GM18498 (cell line): ENCODE data around the gene CAPN3.

ENCODE experiments used
- ATAC-seq: cut with Tn5 transposase; IDR thresholded peaks from one replicate; pipeline ENCODE4 v1.9.1; 2021; ENCODE audit warnings: mild to moderate bottlenecking, moderate library complexity; ENCODE audit not compliant: unreplicated experiment

The CAPN3 gene

DNA sequence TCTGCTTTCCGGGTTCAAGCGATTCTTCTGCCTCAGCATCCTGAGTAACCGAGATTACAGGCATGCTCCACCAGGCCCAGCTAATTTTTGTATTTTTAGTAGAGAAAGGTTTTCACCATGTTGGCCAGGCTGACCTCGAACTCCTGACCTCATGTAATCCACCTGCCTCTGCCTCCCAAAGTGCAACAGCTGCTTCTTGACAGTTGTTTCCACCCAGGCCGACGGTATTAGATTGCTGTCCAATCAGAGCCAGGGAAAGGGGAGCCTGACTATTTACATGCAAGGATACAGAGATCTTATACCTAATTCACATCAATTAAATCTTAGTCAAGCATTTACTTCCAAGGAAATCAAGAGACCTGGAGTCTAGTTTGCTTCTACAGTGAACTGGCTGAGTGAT is 4.0 kb upstream of the CAPN3 start:
- ATAC-seq: no peak

DNA sequence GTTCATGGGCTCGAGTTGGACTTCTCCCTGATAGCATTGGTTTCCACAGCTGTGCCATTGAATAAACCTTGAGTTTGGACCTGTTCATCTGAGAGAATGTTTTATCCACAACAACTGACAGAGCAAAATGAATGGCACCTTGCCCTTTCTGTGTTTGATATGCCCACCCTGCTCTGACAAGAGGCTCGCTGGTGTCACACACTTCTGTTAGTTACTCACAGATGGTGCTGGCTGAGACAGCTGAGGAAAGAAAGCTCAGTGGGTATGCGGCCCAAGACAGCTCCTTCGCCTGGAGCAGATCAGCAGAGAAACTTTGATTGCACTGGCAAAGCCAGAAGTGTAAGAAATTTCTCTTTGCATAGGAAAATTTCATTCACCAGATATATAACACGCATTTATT is 2.5 kb upstream of the CAPN3 start:
- no peak for ATAC-seq

DNA sequence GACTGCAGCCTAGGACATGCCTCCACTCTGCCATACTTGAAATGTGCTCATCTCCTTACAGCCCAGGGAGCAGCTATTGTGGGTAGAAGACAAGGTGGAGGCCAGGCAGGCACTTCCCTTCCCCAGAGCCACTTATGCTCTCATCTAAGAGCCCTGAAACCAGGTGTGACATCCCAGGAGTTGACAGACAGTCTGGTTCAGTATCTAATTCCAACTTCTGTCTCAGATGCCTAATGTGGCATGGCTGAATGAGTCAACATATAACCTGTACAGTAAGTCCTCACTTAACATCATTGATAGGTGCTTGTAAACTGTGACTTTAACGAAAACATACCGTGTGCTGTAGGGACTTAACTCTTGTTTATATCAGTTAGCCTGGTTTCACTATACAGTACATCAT is 1.2 kb upstream of the CAPN3 start:
- ATAC-seq: no peak

DNA sequence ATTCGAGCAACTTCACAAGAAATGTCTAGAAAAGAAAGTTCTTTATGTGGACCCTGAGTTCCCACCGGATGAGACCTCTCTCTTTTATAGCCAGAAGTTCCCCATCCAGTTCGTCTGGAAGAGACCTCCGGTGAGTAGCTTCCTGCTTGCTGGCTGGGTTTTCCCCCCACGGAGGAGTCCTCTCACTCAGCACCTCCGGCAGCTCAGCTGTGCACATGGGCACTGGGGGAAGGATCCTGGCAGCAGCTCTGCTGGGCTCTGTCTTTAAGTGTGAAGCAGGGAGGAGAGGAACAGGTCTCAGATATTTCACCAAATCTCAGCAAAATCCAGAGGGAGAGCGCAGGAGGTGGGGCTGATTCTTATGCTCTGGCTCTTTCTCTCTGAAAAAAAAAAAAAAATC is 684 bp downstream of the CAPN3 start:
- ATAC-seq: no peak

DNA sequence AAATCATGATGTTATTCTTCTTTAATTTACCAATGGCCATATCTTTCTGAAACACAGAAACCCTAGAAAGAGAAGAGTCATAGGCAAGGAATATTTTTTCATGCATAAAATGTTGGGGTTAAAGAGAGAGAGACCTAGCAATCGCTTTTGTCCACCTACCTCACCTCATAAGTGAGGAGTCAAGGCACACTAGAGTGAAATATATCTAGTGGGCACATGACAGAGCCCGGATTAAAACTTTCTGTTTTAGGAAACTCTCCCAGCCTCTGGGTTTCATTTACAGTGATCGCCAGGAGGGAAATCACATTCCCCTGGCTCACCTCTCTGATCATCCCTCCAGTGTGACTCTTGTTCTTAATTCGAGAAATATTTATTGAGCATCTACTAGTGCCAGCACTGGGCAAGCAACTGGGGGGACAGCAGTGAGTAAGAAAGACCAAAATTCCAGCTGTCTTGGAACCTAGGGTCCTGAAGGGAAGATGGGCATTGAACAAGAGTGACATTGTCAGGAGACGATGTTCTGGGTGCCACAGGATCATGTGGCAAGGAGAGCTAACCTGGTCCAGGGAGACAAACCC is 1.3 kb downstream of the CAPN3 start:
- ATAC-seq: no peak

DNA sequence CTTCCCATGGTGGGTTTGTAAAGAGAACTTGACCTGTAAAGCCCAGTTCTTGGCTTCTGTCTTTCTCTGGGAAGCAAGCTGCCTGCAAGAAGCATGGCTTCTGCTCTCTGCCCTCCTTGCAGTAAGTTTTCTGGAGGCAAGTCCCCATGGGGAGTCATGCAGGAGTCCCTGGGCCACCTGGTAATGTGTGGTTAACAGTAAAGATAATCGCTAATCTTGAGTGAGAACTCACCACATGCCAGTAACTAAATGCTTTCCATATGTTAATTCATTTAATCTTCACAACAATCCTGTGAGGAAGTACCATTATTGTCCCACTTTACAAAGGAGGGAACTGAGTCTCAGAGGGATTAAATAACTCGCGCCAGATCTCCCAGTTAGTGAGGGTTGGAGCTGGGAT is 4.2 kb downstream of the CAPN3 start:
- ATAC-seq: no peak

DNA sequence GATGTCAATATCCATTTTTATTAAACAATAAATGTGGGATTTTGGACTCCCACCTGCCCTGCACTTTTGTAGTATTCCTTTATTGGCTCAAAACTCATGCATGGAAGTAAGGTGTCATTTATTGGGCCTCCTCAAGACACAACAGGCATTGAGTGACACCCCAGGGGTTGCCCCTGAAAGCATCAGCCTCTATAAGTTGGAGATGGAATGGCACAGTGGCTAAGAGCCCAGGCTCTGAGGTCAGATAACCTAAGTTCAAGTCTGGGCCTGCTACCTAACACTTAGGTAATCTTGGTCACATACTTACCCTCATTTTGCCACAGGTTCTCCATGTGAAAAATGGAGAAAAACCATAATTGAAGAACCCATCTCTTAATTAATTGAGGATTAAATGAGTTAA is 4.6 kb downstream of the CAPN3 start:
- ATAC-seq: no peak

DNA sequence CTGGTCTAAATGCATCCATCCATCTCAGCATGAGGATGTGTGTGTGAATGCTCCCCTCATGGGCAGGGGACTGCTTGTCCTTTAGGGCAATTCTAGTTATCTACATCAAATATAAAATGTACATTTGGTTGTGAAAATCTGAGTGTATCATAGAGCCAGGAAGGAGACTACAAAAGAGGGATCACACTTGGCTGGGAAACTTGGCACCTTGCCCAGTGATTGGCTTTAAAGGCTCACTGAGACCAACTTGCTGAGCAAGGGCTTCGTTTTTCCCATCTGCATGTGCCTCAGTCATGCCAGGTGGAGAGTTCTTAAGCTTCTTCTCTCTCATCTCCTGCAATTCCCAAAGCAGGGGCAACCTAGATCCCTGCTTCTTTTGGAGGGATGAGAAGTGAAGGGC is 5.2 kb downstream of the CAPN3 start:
- ATAC-seq: no peak

DNA sequence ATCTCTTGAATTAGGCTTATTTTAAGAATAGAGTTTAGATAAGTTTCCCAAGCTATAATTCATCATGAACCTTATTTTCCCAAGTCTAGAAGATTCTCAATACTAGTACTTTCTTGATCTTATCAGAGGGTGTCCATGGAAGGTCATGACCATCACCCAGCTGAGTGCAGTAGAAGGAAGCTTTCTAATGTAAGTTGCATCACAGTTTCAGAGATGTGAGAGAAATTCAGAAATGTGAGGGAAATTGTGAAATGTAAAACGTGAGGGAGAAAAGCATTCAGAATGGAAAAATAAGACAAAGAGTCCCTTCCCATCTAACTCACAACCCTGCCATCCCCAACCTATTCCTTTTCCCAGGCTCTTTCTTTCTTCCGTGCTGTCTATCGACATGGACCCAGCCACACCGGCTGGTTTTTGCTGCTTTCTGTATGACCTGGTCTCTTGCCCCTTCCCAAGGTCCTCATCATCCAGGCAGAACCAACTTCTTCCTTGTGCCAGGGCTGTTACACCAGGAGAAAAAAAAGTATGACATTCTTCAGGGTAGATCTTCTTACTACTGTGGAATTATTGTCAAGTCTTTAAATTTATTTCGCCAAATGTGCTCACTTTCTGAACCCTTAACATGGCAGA is 6.7 kb downstream of the CAPN3 start:
- no peak for ATAC-seq

DNA sequence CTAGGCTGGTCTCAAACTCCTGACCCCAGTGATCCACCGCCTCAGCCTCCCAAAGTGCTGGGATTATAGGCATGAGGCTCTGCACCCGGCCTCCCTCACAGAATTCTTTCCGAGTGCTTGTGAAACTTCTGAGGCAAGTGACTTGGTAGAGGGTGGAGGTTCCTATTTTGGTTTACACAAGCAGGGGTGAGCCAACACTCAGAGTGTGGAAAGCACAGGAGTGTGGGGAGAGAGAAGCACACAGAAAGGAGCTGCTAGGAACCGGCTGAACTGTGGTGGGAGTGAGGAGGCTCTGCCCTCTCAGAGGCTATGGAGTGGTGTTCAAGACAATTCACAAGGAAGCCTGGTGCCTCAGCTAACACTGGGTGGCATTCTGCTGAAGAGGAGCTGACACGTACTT is 7.7 kb downstream of the CAPN3 start:
- no peak for ATAC-seq

DNA sequence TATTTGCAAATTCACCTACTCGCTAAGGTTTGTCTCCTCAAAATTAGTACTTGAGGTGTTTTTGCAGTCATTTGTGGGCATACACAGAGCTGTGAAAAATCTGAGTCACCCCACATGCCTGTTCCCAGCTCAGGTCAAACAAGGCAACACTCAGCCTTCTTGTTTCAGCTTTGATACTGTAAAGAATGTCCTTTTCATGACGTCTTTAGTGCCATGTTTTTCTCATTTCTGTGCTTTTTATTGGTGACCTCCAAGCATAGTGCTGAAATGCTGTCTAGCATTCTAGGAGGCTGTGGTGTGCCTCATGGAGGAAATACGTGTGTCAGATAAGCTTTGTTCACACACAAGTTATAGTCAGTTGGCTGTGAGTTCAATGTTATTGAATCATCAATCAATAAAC is 8.8 kb downstream of the CAPN3 start:
- no peak for ATAC-seq

DNA sequence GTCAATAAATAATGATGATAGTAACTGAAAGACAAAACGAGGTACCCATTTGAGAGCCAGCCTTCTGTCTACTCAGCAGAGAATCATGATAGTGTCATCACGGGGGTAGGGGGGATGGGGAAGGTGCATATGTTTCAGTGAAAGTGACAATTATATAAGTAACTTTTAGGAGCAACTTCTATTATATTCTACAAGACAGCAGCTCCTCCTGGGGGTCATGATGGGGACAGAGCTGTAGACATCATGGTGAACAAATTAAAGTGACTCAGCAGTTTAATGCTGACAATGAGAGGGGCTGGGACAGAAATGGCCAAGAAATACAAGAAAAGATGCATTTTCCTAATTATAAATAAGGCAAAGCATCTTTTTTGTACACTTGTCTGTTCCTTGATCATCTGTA is 11.8 kb downstream of the CAPN3 start:
- ATAC-seq: no peak

DNA sequence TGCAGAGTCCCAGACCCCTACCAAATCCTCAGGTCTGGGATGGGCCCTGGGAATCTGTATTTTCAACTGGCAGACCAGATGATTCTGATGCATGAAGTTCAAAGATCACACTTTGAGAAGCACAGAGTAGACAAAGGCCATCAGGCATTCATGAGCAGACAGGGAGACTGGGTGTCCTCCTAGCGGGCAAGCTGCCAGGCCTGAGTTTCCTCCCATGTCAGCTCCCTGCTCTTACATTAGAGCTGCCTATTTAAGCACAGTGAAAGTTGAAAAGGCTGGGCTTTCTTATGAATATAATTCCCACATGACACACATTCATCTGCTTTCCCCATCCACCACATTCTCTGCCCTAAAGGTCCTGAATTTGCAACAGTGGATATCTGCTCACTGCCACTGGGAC is 14.0 kb downstream of the CAPN3 start:
- ATAC-seq: no peak

DNA sequence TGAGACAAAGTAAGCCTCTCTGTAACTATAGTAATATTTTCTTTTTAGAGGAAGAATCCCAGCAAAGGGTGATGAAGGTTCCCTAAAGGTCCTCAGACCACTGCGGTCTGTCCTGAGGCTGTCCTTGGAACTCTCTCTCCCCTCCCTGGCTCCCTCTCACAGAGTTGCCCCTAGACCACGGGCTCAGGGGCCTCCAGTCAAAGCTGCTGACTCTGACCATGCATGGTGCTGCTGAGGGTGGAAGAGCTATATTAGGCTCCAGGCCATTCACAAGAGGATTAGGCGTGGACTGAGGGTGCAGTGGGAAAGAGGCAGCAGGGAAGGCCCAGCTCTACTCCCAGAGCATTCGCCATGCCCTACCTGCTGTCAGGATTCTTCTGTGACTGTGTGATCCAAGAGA is 14.6 kb downstream of the CAPN3 start:
- ATAC-seq: no peak

DNA sequence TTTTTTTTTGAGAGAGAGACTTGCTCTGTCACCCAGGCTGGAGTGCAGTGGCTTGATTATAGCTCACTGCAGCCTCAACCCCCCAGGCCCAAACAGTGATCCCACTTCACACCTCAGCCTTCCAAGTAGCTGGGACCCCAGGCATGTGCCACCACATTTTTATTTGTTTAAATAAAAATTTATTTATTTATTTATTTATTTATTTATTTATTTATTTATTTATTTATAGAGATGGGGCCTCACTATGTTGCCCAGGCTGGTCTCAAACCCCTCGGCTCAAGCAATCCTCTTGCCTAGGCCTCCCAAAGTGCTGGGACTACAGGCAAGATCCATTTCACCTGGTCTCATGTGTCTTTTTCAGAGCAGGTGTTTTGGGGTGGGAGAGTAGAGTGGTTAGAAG is 15.5 kb downstream of the CAPN3 start:
- ATAC-seq: no peak

DNA sequence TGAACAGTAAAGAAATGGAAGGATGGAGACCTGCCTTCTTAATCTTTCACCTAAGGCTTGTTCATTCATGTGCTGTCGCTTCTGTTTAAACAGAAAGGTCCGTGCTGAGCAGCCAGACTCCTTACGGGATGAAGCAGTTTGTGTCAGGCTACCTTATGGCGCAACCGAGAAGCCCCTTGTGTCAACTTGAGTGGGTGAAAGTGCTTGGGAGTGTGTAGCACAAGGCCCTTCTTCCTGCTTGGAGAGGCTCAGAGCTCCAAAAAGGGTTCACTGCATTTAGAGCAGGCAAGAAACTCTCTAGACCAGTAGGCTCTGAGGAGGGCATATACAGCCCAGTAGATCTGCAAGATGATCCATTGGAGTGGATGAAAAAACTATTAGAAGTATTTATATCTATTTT is 16.0 kb downstream of the CAPN3 start:
- ATAC-seq: no peak

DNA sequence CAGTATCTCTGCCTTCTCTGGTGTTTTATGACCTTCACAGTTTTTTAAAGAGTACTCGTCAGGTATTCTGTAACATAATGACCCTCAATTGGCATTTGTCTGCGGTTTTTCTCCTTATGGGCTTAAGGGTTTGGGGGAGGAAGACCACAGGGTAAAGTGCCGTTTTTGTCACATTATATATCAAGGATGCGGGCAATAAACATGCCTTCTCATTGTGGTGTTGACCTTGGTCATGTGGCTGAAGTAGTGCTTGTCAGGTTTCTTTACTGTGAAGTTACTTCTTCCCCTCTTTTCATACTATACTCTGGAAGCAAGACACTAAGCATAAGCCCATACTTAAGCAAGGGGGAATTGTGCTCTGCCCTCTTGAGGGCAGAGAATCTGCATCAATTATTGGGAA is 16.6 kb downstream of the CAPN3 start:
- ATAC-seq: no peak

DNA sequence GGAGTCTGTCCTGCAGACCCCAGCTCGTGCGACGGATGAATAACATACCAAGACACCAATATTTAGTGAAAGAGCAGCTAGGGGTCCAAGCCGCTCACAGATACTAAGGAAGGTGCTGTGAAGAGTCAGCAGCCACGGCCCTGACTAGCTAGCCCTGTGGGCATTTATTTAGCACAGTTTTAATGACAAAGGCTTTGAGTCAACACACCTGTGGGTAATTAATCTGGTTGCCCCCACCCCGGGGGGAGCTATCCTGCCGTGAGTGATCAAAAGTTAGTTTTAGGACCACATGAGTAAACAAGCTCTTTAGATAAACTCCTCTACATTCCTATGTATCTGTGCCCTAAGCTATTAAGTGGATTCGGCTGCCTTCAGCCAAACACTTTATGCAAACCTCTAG is 18.7 kb downstream of the CAPN3 start:
- no peak for ATAC-seq

DNA sequence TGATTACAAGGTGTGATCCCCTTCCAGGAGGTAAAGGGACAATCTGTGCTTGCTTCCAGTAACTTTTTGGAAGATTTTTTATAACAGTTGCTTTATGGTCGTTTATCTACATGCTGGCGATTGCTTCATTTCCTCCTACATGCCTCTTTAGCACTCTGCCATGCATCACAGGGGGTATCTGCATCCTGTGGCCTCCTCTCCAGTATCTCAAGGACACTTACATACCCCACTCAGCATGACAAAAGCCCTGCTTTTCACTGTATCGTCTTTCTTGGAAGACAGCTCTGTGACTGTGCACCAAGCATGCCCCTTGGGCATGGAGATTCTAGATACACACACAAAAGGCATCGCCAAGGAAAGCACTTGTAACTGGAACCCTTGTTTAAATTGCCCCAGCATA is 25.3 kb downstream of the CAPN3 start:
- no peak for ATAC-seq

DNA sequence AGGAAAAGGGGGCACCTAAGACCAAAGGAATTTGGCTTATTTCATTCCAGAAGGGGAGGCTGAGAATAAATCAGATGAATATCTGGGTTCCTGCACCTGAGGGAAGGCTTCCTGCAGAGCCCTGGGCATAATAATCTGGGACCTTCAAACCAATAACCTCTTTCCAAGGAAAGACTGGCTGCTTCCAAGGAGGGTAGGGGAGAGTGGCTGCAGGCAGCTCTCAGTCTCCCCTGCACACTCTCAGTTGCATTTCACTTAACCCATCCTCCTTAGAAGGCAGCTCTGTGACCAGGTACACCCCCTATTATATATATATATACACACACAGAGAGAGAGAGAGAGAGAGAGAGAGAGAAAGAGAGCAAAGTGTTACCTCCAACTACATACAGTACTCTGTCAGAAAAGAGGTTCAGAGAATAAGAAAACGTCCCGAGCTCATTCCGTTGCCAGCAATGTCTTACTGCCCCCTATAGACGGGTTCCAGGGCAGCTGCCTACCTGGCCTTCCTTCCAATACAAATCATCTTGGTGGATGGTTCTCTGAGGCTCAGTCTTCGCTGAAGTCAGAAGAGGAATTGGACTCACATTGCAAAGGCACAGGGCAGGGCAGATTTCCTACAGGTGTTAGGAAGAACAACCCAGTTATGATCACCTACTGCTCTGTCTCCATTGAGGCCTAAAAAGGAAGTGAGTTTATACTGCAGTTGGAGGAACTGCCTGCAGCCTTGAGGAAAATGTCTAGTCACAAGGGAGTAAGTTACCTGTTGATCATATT is 26.1 kb downstream of the CAPN3 start:
- no peak for ATAC-seq

DNA sequence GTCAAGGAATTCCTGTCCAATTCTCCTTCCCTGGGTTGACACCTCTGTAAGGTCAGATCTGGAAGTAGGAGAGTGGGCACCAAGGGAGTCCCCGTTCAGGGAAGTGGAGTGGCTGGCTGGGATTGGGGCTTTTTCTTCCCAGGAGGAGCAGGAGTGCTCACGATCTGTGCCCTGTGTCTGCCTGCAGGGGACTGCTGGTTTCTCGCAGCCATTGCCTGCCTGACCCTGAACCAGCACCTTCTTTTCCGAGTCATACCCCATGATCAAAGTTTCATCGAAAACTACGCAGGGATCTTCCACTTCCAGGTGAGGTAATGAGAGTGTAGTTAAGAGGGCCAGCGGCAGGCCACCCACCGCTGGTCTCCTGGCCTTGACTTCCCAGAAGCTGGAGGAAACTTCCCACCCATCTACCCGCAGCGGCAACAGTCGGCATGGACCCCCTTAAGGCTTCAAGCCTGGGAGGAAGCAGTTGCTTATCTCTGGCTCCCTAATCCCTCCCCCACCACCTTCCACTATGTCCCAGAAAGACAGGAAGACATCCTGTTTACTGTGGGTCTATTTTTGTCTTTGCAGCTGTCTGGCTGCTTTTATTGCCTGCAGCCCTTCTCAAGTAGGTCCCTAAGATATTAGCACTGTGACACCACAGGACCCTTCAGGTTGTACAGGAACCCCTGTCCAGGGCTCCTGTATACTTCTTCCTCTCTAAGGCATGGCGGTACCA is 26.8 kb downstream of the CAPN3 start:
- ATAC-seq: no peak

DNA sequence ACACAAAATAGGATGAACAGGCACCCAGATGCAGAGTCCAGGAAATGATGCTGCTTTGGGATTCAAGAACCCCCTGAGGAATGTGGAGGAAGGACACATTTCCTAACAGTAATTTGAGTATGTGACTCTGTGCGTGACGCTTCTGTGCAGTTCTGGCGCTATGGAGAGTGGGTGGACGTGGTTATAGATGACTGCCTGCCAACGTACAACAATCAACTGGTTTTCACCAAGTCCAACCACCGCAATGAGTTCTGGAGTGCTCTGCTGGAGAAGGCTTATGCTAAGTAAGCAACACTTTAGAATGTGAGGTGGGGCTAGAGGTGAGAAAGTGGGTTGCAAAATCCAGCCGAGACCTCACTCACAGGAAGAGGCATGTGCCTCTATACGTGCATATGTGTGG is 28.3 kb downstream of the CAPN3 start:
- no peak for ATAC-seq
